K562 (cell line): ENCODE measurements around the gene MRM3. TPM values are rescaled to one million over a fixed set of nuclear protein-coding genes. Genes with fewer than 3 reads are reported as not detected.

Experiments
- ATAC-seq: fragments of 200-7000 bp; cut with Tn5 transposase; 3 replicates; pipeline ENCODE4 v1.9.1; 2020; ENCODE audit warnings: moderate library complexity
- BruUV-seq: library from RNA; stranded (reverse); fragments of 400-500 nt; replicated peaks from 2 replicates; lab custom pipeline; 2021; lab: Mats Ljungman, UMichigan
- CTCF ChIA-PET: fragments of 300-600 bp; formaldehyde crosslinking; extraction: SDS; loops from one replicate; lab custom pipeline; 2021; ENCODE audit warnings: low intra/inter-chr PET ratio; lab: Yijun Ruan, JAX
- POLR2A ChIA-PET: fragments of 300-600, 350-650 bp; sonication (Branson Sonifier 250); formaldehyde crosslinking; extraction: SDS; loops from one replicate; lab custom pipeline; 2021; ENCODE audit warnings: antibody characterized with exemption, inconsistent platforms; lab: Yijun Ruan, JAX
- DNase-seq, 4 experiments: peaks; one replicate each; pipeline versions ENCODE4 v3.0.0 to v3.0.0-alpha.2; 2011 to 2018; ENCODE audit warnings: low spot score in 3 of 4, mixed read lengths in 3 of 4; ENCODE audit errors: extremely low read depth in 1 of 4
- FAIRE-seq: peaks from 2 replicates; lab custom pipeline; 2011; peaks lifted over from hg19 to GRCh38; lab: Jason Lieb, UNC
- H2AFZ ChIP-seq: 2 replicates; pipeline ENCODE4 v1.6.0; 2011; ENCODE audit warnings: low read depth, low read length, control low read depth, inconsistent platforms
- H3K27ac ChIP-seq: fragments of 200-600 bp; 3 replicates; pipeline ENCODE4 v1.8.0; 2011; ENCODE audit warnings: low read depth, mild to moderate bottlenecking, control low read depth, inconsistent platforms, low read length, moderate library complexity, mixed read lengths; ENCODE audit errors: extremely low read depth
- H3K27me3 ChIP-seq, 2 experiments: fragments of 300-600 bp in 1 of 2; 2 replicates in 1 of 2; 3 replicates in 1 of 2; pipeline versions ENCODE4 v1.6.0 to v1.8.0; 2011; ENCODE audit warnings: inconsistent platforms in 2 of 2, low read length in 2 of 2, mild to moderate bottlenecking in 1 of 2, mixed read lengths in 1 of 2, moderate library complexity in 1 of 2; ENCODE audit not compliant: control insufficient read depth in 2 of 2, insufficient read depth in 2 of 2
- H3K36me3 ChIP-seq: fragments of 300-600 bp; 3 replicates; pipeline ENCODE4 v1.8.0; 2011; ENCODE audit warnings: mild to moderate bottlenecking, low read length, inconsistent platforms; ENCODE audit not compliant: control insufficient read depth, insufficient read depth
- H3K4me1 ChIP-seq, 2 experiments: fragments of 200-600 bp in 1 of 2; replicated peaks in 1 of 2; 2 replicates in 1 of 2; 3 replicates in 1 of 2; pipeline versions ENCODE4 v1.5.1 to v1.8.0; 2011; ENCODE audit warnings: inconsistent platforms in 2 of 2, low read length in 2 of 2, mild to moderate bottlenecking in 1 of 2, mixed read lengths in 1 of 2, moderate library complexity in 1 of 2; ENCODE audit not compliant: control insufficient read depth in 2 of 2, insufficient read depth in 2 of 2
- H3K4me2 ChIP-seq: 2 replicates; pipeline ENCODE4 v1.6.1; 2011; ENCODE audit warnings: low read length, control low read depth, inconsistent platforms, mixed read lengths; ENCODE audit not compliant: insufficient read depth
- H3K4me3 ChIP-seq: fragments of 200-600 bp; sonication (generic), shearing (Covaris generic); 2 replicates; pipeline ENCODE4 v1.5.1; 2016; ENCODE audit warnings: control low read depth, inconsistent platforms
- H3K79me2 ChIP-seq: fragments of 200-600 bp; 3 replicates; pipeline ENCODE4 v1.8.0; 2011; ENCODE audit warnings: low read length, inconsistent platforms; ENCODE audit not compliant: control insufficient read depth, insufficient read depth
- H3K9ac ChIP-seq, 2 experiments: 2 replicates each; pipeline versions ENCODE4 v1.6.0 to v1.6.1; 2011; ENCODE audit warnings: low read depth in 2 of 2, low read length in 2 of 2, control low read depth in 1 of 2, inconsistent platforms in 1 of 2, mild to moderate bottlenecking in 1 of 2, mixed read lengths in 1 of 2; ENCODE audit not compliant: insufficient read depth in 1 of 2
- H3K9me1 ChIP-seq: one replicate; pipeline ENCODE4 v1.6.0; 2011; ENCODE audit warnings: inconsistent platforms, mild to moderate bottlenecking, low read length, moderate library complexity; ENCODE audit not compliant: control insufficient read depth, insufficient read depth
- H3K9me3 ChIP-seq: replicated peaks from 2 replicates; pipeline ENCODE4 v1.5.1; 2011; ENCODE audit warnings: low read depth, low read length, inconsistent platforms; ENCODE audit not compliant: control insufficient read depth, insufficient read depth
- H4K20me1 ChIP-seq: replicated peaks from 2 replicates; pipeline ENCODE4 v1.6.1; 2011; ENCODE audit warnings: low read length, inconsistent platforms, mixed read lengths; ENCODE audit not compliant: control insufficient read depth, insufficient read depth
- CHCHD3 ChIP-seq: fragments of 250-450 bp; sonication (Bioruptor Pico); IDR thresholded peaks from 2 replicates; pipeline ENCODE4 v2.1.2; 2022; ENCODE audit warnings: mild to moderate bottlenecking
- EP300 ChIP-seq: IDR thresholded peaks from 2 replicates; pipeline ENCODE4 v1.6.1; 2012; ENCODE audit warnings: low read length, improper control_type of control experiment
- MEF2D ChIP-seq: conservative IDR thresholded peaks from 2 replicates; pipeline ENCODE4 v1.6.1; 2016; ENCODE audit warnings: low read depth, missing genetic modification characterization, missing compliant biosample characterization
- NCOA1 ChIP-seq: fragments of 450-650 bp; IDR thresholded peaks from 2 replicates; pipeline ENCODE4 v1.6.1; 2016; ENCODE audit warnings: low read depth
- POLR2G ChIP-seq: fragments of 200-400 bp; formaldehyde crosslinking; IDR thresholded peaks from 2 replicates; pipeline ENCODE4 v1.6.1; 2017; ENCODE audit warnings: low read depth, mild to moderate bottlenecking, antibody characterized with exemption, low read length, moderate library complexity
- PTRF ChIP-seq: fragments of 450-650 bp; IDR thresholded peaks from 2 replicates; pipeline ENCODE4 v1.6.1; 2016; ENCODE audit warnings: mild to moderate bottlenecking, missing genetic modification characterization, missing compliant biosample characterization
- TSC22D4 ChIP-seq: fragments of 450-650 bp; IDR thresholded peaks from 2 replicates; pipeline ENCODE4 v1.6.1; 2016; ENCODE audit warnings: missing genetic modification characterization, missing biosample characterization, control low read depth
- ZBTB8A ChIP-seq: fragments of 450-650 bp; IDR thresholded peaks from 2 replicates; pipeline ENCODE4 v1.6.1; 2018; ENCODE audit warnings: mild to moderate bottlenecking, moderate library complexity; ENCODE audit not compliant: partially characterized antibody
- ZNF184 ChIP-seq: sonication (generic); formaldehyde crosslinking; IDR thresholded peaks from 2 replicates; pipeline ENCODE4 v1.5.0; 2020; ENCODE audit warnings: missing genetic modification reagents
- ZNF644 ChIP-seq: fragments of 200-800 bp; sonication (Bioruptor generic); IDR thresholded peaks from 2 replicates; pipeline ENCODE4 v1.6.1; 2016; ENCODE audit warnings: low read depth, missing genetic modification characterization, missing compliant biosample characterization
- WGBS: fragments of 100-300 bp; shearing (Covaris generic); methylation state at CpG from one replicate; pipeline ENCODE4 v1.1.6; 2016; ENCODE audit warnings: low coverage, mixed read lengths; ENCODE audit not compliant: insufficient coverage; ENCODE audit errors: missing lambda C conversion rate; 5-methylcytosine and 5-hydroxymethylcytosine counted together
- in situ Hi-C: fragments of 300-500 bp; cut with MboI; formaldehyde crosslinking; loops from 4 replicates; pipeline ENCODE4 v1.15.0; 2018; ENCODE audit warnings: inconsistent platforms, mixed read lengths
- intact Hi-C: fragments of 100-400 bp; cut with micrococcal nuclease; formaldehyde crosslinking; loops from 2 replicates; pipeline ENCODE4 v1.14.2; 2022
- polyA plus RNA-seq, 8 experiments: library from polyadenylated mRNA; depleted of rRNA in 4 of 8; stranded (reverse) in 5 of 8; unstranded in 3 of 8; fragments of >200 nt; fragmentation: Nextera tagmentation in 2 of 8; fragmentation: Illumina TruSeq in 1 of 8; extraction: Ambion mirVana in 2 of 8; extraction: Trizol in 1 of 8; gene quantifications; 2 replicates each; pipeline versions ENCODE4 v1.2.1 to v1.2.3, GENCODE V29; 2011 to 2014; ENCODE audit warnings: inconsistent platforms in 1 of 8, missing spikeins in 1 of 8
- total RNA-seq, 7 experiments: library from RNA; depleted of rRNA in 6 of 7; stranded (reverse); fragments of >200 nt in 6 of 7; fragmentation: Illumina TruSeq in 2 of 7; extraction: Trizol in 2 of 7; gene quantifications; 2 replicates each; pipeline versions ENCODE4 v1.2.1 to v1.2.3, GENCODE V29; 2011 to 2021; ENCODE audit warnings: low replicate concordance in 1 of 7

The MRM3 gene
- total and polyA plus RNA-seq, 9 of the 15 experiments (the other 6 are each of a cell fraction or from before 2014, with no cell fraction given), result 2.4 to 24.8 (median 18.3) TPM

- Histone ChIP-seq H3K4me2 (no peak overlapping the region), H3K4me1 (no peaks in the 10 kb centered on the region), H3K9ac (no peak overlapping the region), H2AFZ (no peak overlapping the region), H3K36me3 (no peaks in the 10 kb centered on the region), H4K20me1 (no peaks in the 10 kb centered on the region), H3K9me3 (no peaks in the 10 kb centered on the region), H3K79me2 (no peaks in the 10 kb centered on the region), H3K27me3 (peaks cover 16 to 46% of the 10 kb centered on the region in 2 experiments), H3K27ac (no peak overlapping the region), H3K9me1 (no peaks in the 10 kb centered on the region), H3K4me3 (no peak overlapping the region)
- no peak for TF ChIP-seq TSC22D4 (tag)
- no peak for TF ChIP-seq POLR2G
- TF ChIP-seq ZNF644 (tag), result no peak
- TF ChIP-seq EP300, result no peak
- no peak for TF ChIP-seq ZBTB8A
- TF ChIP-seq PTRF (tag), result no peak
- TF ChIP-seq CHCHD3 (CRISPR knock-in tag), result no peak
- no peak for TF ChIP-seq MEF2D (tag)
- no peak for TF ChIP-seq ZNF184
- no peak for TF ChIP-seq NCOA1
- no TSS peak for BruUV-seq
- FAIRE-seq (no peak), ATAC-seq (no peak), DNase-seq (no peak)
- in situ Hi-C loops, result no loop called here
- ChIA-PET POLR2A (interaction anchor here (1.0 kb wide), 1 partner anchor 11 kb away, joined by 3 read pairs; no protein-coding TSS in a partner anchor), CTCF (no interaction called here)
- 12% methylated on average over 6 of the region's 9 CpGs for WGBS
- intact Hi-C loops, result no loop called here
Measured at GRCh38 chr17:835263-835662, 53.1 kb downstream of the MRM3 start.
